Prostate gland (tissue), 2 donors: Measurements from ENCODE around the gene NHERF2. TPM values are rescaled to one million over a fixed set of nuclear protein-coding genes. Genes with fewer than 3 reads are reported as not detected.

Experiments
- DNase-seq: peaks from one replicate; pipeline ENCODE4 v3.0.0-alpha.2; 2019; ENCODE audit warnings: low spot score
- H3K27ac ChIP-seq, 2 donors: fragments of 200-600 bp; sonication (generic); 2 replicates each; pipeline ENCODE4 v1.5.1; 2017 to 2019
- H3K27me3 ChIP-seq: fragments of 200-600 bp; sonication (generic); replicated peaks from 2 replicates; pipeline ENCODE4 v1.5.1; 2019; ENCODE audit not compliant: insufficient read depth
- H3K36me3 ChIP-seq, 2 donors: fragments of 200-600 bp; sonication (generic); 1 replicate in 1 of 2; 2 replicates in 1 of 2; pipeline versions ENCODE4 v1.5.1 to v1.8.1; 2017 to 2019
- H3K4me1 ChIP-seq: fragments of 200-600 bp; sonication (generic); replicated peaks from 2 replicates; pipeline ENCODE4 v1.5.1; 2019
- H3K4me3 ChIP-seq, 2 donors: fragments of 200-600 bp; sonication (generic); 2 replicates each; pipeline ENCODE4 v1.5.1; 2017 to 2019
- H3K9me3 ChIP-seq: fragments of 200-600 bp; sonication (generic); 2 replicates; pipeline ENCODE4 v1.5.1; 2017
- CTCF ChIP-seq, 4 experiments: fragments of 200-600 bp in 2 of 4; fragments of 450-650 bp in 2 of 4; sonication (generic) in 2 of 4; IDR thresholded peaks; 1 replicate in 3 of 4; 2 replicates in 1 of 4; pipeline ENCODE4 v1.5.1; 2016 to 2019; ENCODE audit warnings: antibody characterized with exemption in 4 of 4, mild to moderate bottlenecking in 2 of 4, moderate library complexity in 2 of 4
- POLR2A ChIP-seq: fragments of 450-650 bp; IDR thresholded peaks from one replicate; pipeline ENCODE4 v1.6.1; 2016; ENCODE audit warnings: antibody characterized with exemption, mild to moderate bottlenecking
- POLR2AphosphoS5 ChIP-seq: sonication (generic); formaldehyde crosslinking; IDR thresholded peaks from one replicate; pipeline ENCODE4 v1.6.1; 2017; ENCODE audit warnings: antibody characterized with exemption
- WGBS: methylation state at CpG from one replicate; pipeline ENCODE4 v1.1.5; 2018; 5-methylcytosine and 5-hydroxymethylcytosine counted together
- intact Hi-C: fragments of 100-400 bp; cut with DNase I; formaldehyde crosslinking; loops from one replicate; pipeline ENCODE4 v1.14.2; 2022
- total RNA-seq, 2 donors: library from RNA; depleted of rRNA; stranded (reverse); fragments of >200 nt; gene quantifications; one replicate each; pipeline ENCODE4 v1.1.0, GENCODE V29; 2016

The NHERF2 gene
- total RNA-seq, 2 donors from 2014 or later, result 118 to 170 TPM

- TF ChIP-seq CTCF (IDR thresholded peaks at IDR 0.05) (peak; percentile 22 to 73 (median 45)), POLR2A (peak; percentile 92), POLR2AphosphoS5 (peak; percentile 90)
- Histone ChIP-seq H3K27me3 (no peaks in the 10 kb centered on the region), H3K36me3 (peaks cover 0 to 16% of the 10 kb centered on the region in 2 donors), H3K27ac (peak overlapping the region; percentile 67 to 88), H3K4me3 (no peak overlapping the region), H3K4me1 (peaks cover 33% of the 10 kb centered on the region), H3K9me3 (no peaks in the 10 kb centered on the region)
- intact Hi-C loops, result no loop called here
- peak; percentile 86 for DNase-seq
- WGBS, result 25% methylated on average over 31 of the region's 32 CpGs
Measured at GRCh38 chr16:2082171-2082982, 55.7 kb downstream of the NHERF2 start.

- peak overlapping the region; percentile 67 to 88 for H3K27ac ChIP-seq
- H3K36me3 ChIP-seq, result peaks cover 0 to 16% of the 10 kb centered on the region in 2 donors
- H3K9me3 ChIP-seq, result no peaks in the 10 kb centered on the region
- DNase-seq, result no peak
- no peaks in the 10 kb centered on the region for H3K27me3 ChIP-seq
- no peak overlapping the region for H3K4me3 ChIP-seq
- TF ChIP-seq POLR2AphosphoS5 (no peak), POLR2A (no peak), CTCF (IDR thresholded peaks at IDR 0.05) (no peak)
- peaks cover 33% of the 10 kb centered on the region for H3K4me1 ChIP-seq
- 56% methylated on average over 15 of the region's 16 CpGs for WGBS
- intact Hi-C loops, result no loop called here
Measured at GRCh38 chr16:2082983-2083364, 56.3 kb downstream of the NHERF2 start.

GRCh38 chr16:2083409-2083808 is 56.7 kb downstream of the NHERF2 start:
- peaks cover 0 to 16% of the 10 kb centered on the region in 2 donors for H3K36me3 ChIP-seq
- H3K4me3 ChIP-seq, result no peak overlapping the region
- peak overlapping the region; percentile 67 to 88 for H3K27ac ChIP-seq
- intact Hi-C loops, result no loop called here
- WGBS, result 79% methylated on average over 18 of the region's 19 CpGs
- TF ChIP-seq POLR2A (no peak), CTCF (IDR thresholded peaks at IDR 0.05) (no peak), POLR2AphosphoS5 (no peak)
- peaks cover 33% of the 10 kb centered on the region for H3K4me1 ChIP-seq
- DNase-seq, result no peak
- H3K27me3 ChIP-seq, result no peaks in the 10 kb centered on the region
- no peaks in the 10 kb centered on the region for H3K9me3 ChIP-seq

- peak overlapping the region; percentile 88 to 92 for H3K27ac ChIP-seq
- H3K27me3 ChIP-seq, result no peaks in the 10 kb centered on the region
- H3K9me3 ChIP-seq, result no peaks in the 10 kb centered on the region
- TF ChIP-seq POLR2A, result no peak
- no peak for TF ChIP-seq POLR2AphosphoS5
- no peak for TF ChIP-seq CTCF (IDR thresholded peaks at IDR 0.05)
- intact Hi-C loops, result no loop called here
- H3K4me1 ChIP-seq, result peaks cover 33% of the 10 kb centered on the region
- no peak for DNase-seq
- no peak overlapping the region for H3K4me3 ChIP-seq
- H3K36me3 ChIP-seq, result peaks cover 0 to 15% of the 10 kb centered on the region in 2 donors
- 90% methylated on average over 41 of the region's 44 CpGs for WGBS
Measured at GRCh38 chr16:2083876-2084780, 57.4 kb downstream of the NHERF2 start.
